Esophagus squamous epithelium (tissue), 4 donors: ENCODE data around the gene SLC38A9.

ENCODE experiments used
- POLR2A ChIP-seq, 4 donors: fragments of 450-650 bp; IDR thresholded peaks; one replicate each; pipeline ENCODE4 v1.6.1; 2017; ENCODE audit warnings: antibody characterized with exemption in 4 of 4, mild to moderate bottlenecking in 4 of 4, moderate library complexity in 3 of 4
- TF ChIP-seq, protein P1 (sequence below), 6 experiments: fragments of 450-650 bp in 4 of 6; fragments of 200-600 bp in 2 of 6; sonication (generic) in 2 of 6; IDR thresholded peaks; one replicate each; pipeline ENCODE4 v1.5.1; 2016 to 2019; ENCODE audit warnings: antibody characterized with exemption in 6 of 6, mild to moderate bottlenecking in 4 of 6, moderate library complexity in 4 of 6

- TF ChIP-seq POLR2A (IDR thresholded peaks at IDR 0.05): no peak
- TF ChIP-seq, protein P1, sequence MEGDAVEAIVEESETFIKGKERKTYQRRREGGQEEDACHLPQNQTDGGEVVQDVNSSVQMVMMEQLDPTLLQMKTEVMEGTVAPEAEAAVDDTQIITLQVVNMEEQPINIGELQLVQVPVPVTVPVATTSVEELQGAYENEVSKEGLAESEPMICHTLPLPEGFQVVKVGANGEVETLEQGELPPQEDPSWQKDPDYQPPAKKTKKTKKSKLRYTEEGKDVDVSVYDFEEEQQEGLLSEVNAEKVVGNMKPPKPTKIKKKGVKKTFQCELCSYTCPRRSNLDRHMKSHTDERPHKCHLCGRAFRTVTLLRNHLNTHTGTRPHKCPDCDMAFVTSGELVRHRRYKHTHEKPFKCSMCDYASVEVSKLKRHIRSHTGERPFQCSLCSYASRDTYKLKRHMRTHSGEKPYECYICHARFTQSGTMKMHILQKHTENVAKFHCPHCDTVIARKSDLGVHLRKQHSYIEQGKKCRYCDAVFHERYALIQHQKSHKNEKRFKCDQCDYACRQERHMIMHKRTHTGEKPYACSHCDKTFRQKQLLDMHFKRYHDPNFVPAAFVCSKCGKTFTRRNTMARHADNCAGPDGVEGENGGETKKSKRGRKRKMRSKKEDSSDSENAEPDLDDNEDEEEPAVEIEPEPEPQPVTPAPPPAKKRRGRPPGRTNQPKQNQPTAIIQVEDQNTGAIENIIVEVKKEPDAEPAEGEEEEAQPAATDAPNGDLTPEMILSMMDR (IDR thresholded peaks at IDR 0.05): no peak
These were observed 3.5 kb upstream of the SLC38A9 start for GRCh38 chr5:55715519-55716078.
